Esophagus (tissue), 2 donors: ENCODE measurements around the gene SHC1. TPM values are rescaled to one million over a fixed set of nuclear protein-coding genes. Genes with fewer than 3 reads are reported as not detected.

Experiments
- H3K27ac ChIP-seq, 2 donors: one replicate each; pipeline ENCODE4 v1.5.1; 2013; ENCODE audit warnings: low read depth in 2 of 2, mild to moderate bottlenecking in 2 of 2, inconsistent platforms in 1 of 2, low read length in 1 of 2, moderate library complexity in 1 of 2
- H3K27me3 ChIP-seq, 2 donors: one replicate each; pipeline ENCODE4 v1.6.1; 2013; ENCODE audit warnings: low read length in 2 of 2, control low read depth in 1 of 2, mild to moderate bottlenecking in 1 of 2; ENCODE audit not compliant: insufficient read depth in 2 of 2, control insufficient read depth in 1 of 2
- H3K36me3 ChIP-seq, 2 donors: one replicate each; pipeline ENCODE4 v1.6.1; 2013; ENCODE audit warnings: low read length in 1 of 2; ENCODE audit not compliant: control insufficient read depth in 2 of 2, insufficient read depth in 2 of 2
- H3K4me1 ChIP-seq, 2 donors: one replicate each; pipeline ENCODE4 v1.6.1; 2013; ENCODE audit warnings: low read length in 1 of 2; ENCODE audit not compliant: control insufficient read depth in 2 of 2, insufficient read depth in 2 of 2
- H3K4me3 ChIP-seq, 2 donors: one replicate each; pipeline ENCODE4 v1.5.1; 2013; ENCODE audit warnings: low read length in 2 of 2, mild to moderate bottlenecking in 2 of 2, low read depth in 1 of 2, moderate library complexity in 1 of 2
- H3K9me3 ChIP-seq, 2 donors: one replicate each; pipeline ENCODE4 v1.6.1; 2013; ENCODE audit warnings: mild to moderate bottlenecking in 2 of 2, low read depth in 1 of 2, low read length in 1 of 2, moderate library complexity in 1 of 2; ENCODE audit not compliant: control insufficient read depth in 2 of 2, insufficient read depth in 1 of 2
- WGBS, 2 donors: extraction: QIAGEN DNeasy Blood & Tissue Kit; methylation state at CpG; one replicate each; pipeline ENCODE4 v1.1.7; 2013; 5-methylcytosine and 5-hydroxymethylcytosine counted together
- polyA plus RNA-seq, 2 donors: library from polyadenylated mRNA; stranded (reverse); fragments of 200-250 nt; gene quantifications; one replicate each; pipeline ENCODE4 v1.2.3, GENCODE V29; 2013
- donor health status: healthy with polysubstance abuse.
- donor health status: Bipolar disorder and iron deficiency.

SHC1 gene
- 10 to 100 TPM; 28.8 to 38.8 TPM for polyA plus RNA-seq

GRCh38 chr1:154970631-154971340 is at the start of gene SHC1:
Gene SHC1, minus strand, starts transcription at chr1:154970747. Its CDS starts 221 bp downstream, at chr1:154970526.
- peak within 1 kb of the TSS; percentile 93 to 99 for H3K27ac ChIP-seq
- WGBS, 2 donors, result 13 to 22% methylated on average over 15 of the region's 15 CpGs
- H3K9me3 ChIP-seq, result no peaks in the 10 kb centered on the region
- peaks cover 15 to 29% of the 10 kb centered on the region in 2 donors for H3K4me1 ChIP-seq
- H3K27me3 ChIP-seq, result no peaks in the 10 kb centered on the region
- H3K36me3 ChIP-seq, result peaks cover 14 to 20% of the 10 kb centered on the region in 2 donors
- H3K4me3 ChIP-seq, result peak within 1 kb of the TSS; percentile 7 to 13

- WGBS, 2 donors, result 61 to 68% methylated on average over 11 of the region's 11 CpGs
- Histone ChIP-seq H3K27me3 (no peaks in the 10 kb centered on the region), H3K9me3 (no peaks in the 10 kb centered on the region), H3K4me1 (peaks cover 14 to 36% of the 10 kb centered on the region in 2 donors), H3K27ac (peak overlapping the region in 1 of 2 donors; percentile 74), H3K4me3 (no peak overlapping the region), H3K36me3 (peaks cover 3 to 21% of the 10 kb centered on the region in 2 donors)
Measured at GRCh38 chr1:155019377-155020245, 49.1 kb upstream of the SHC1 start.

- Histone ChIP-seq H3K27me3 (no peaks in the 10 kb centered on the region), H3K27ac (peak overlapping the region; percentile 74 to 95), H3K4me3 (no peak overlapping the region), H3K4me1 (peaks cover 14 to 41% of the 10 kb centered on the region in 2 donors), H3K9me3 (no peaks in the 10 kb centered on the region), H3K36me3 (peaks cover 8 to 29% of the 10 kb centered on the region in 2 donors)
- 79 to 85% methylated on average over 7 to 8 of the region's 8 CpGs for WGBS, 2 donors
Measured at GRCh38 chr1:155018617-155019348, 48.2 kb upstream of the SHC1 start.

GRCh38 chr1:155017946-155018316 is 47.4 kb upstream of the SHC1 start:
- Histone ChIP-seq H3K36me3 (peaks cover 8 to 35% of the 10 kb centered on the region in 2 donors), H3K4me3 (peak overlapping the region in 1 of 2 donors; percentile 30), H3K27me3 (no peaks in the 10 kb centered on the region), H3K27ac (peak overlapping the region; percentile 95 to 96), H3K4me1 (peaks cover 14 to 42% of the 10 kb centered on the region in 2 donors), H3K9me3 (no peaks in the 10 kb centered on the region)
- 47 to 48% methylated on average over 6 of the region's 6 CpGs for WGBS, 2 donors

GRCh38 chr1:155017041-155017945 is 46.7 kb upstream of the SHC1 start:
- no peaks in the 10 kb centered on the region for H3K27me3 ChIP-seq
- peak overlapping the region; percentile 95 to 96 for H3K27ac ChIP-seq
- no peaks in the 10 kb centered on the region for H3K9me3 ChIP-seq
- H3K4me1 ChIP-seq, result peaks cover 14 to 44% of the 10 kb centered on the region in 2 donors
- peaks cover 8 to 35% of the 10 kb centered on the region in 2 donors for H3K36me3 ChIP-seq
- peak overlapping the region; percentile 27 to 30 for H3K4me3 ChIP-seq
- WGBS, 2 donors, result 2 to 7% methylated on average over 22 to 49 of the region's 49 CpGs

- H3K9me3 ChIP-seq, result no peaks in the 10 kb centered on the region
- peaks cover 8 to 35% of the 10 kb centered on the region in 2 donors for H3K36me3 ChIP-seq
- H3K27ac ChIP-seq, result peak overlapping the region; percentile 95 to 96
- H3K4me3 ChIP-seq, result no peak overlapping the region
- no peaks in the 10 kb centered on the region for H3K27me3 ChIP-seq
- 62 to 64% methylated on average over 26 of the region's 26 CpGs for WGBS, 2 donors
- H3K4me1 ChIP-seq, result peaks cover 22 to 53% of the 10 kb centered on the region in 2 donors
Measured at GRCh38 chr1:155016231-155016831, 45.8 kb upstream of the SHC1 start.

- Histone ChIP-seq H3K4me1 (peaks cover 22 to 56% of the 10 kb centered on the region in 2 donors), H3K27ac (peak overlapping the region; percentile 95 to 96), H3K27me3 (no peaks in the 10 kb centered on the region), H3K4me3 (no peak overlapping the region), H3K9me3 (no peaks in the 10 kb centered on the region), H3K36me3 (peaks cover 8 to 38% of the 10 kb centered on the region in 2 donors)
- WGBS, 2 donors, result 66 to 67% methylated on average over 16 of the region's 16 CpGs
Measured at GRCh38 chr1:155015527-155016230, 45.1 kb upstream of the SHC1 start.
